ENCODE measurements around the gene E2F3. TPM values are rescaled to one million over a fixed set of nuclear protein-coding genes. Genes with fewer than 3 reads are reported as not detected.
A peak's percentile ranks its signal among the peaks of the same experiment; 100 is the strongest.

E2F3 gene
- total RNA-seq, 2 donors from 2014 or later = 6.7 to 8.8 TPM

DNA sequence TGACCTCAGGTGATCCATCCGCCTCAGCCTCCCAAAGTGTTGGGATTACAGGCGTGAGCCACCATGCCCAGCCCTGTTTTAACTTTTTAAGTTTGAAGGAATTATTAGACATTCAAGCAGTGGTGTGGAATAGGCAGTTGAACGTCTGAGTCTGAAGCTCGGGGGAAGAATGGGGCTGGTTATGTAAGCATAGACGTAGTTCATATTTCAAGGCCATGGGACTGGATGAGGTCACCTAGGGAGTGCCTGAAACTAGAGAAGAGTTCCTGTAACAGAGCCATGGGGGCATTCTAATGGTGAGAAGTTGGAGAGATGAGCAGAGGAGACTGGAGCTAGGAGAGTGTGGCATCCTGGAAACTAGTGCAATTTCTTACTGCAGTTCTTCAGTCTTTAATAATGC lies 139.0 kb downstream of the E2F3 start:
- peak overlapping the region; percentile 51 for H3K27ac Mint-ChIP-seq
- H3K9me3 ChIP-seq (ENCODE audit: control insufficient read depth, low read length, poor library complexity, severe bottlenecking) = no peaks in the 10 kb centered on the region
- ATAC-seq = no peak
- DNase-seq = no peak
- H3K36me3 Mint-ChIP-seq (ENCODE audit: low read depth) = peaks cover 6% of the 10 kb centered on the region
- H3K4me3 Mint-ChIP-seq = no peak overlapping the region
- peaks cover 38% of the 10 kb centered on the region for H3K4me1 Mint-ChIP-seq
- no peaks in the 10 kb centered on the region for H3K27me3 Mint-ChIP-seq

GRCh38 chr6:20541382-20541781 lies 139.7 kb downstream of the E2F3 start:
- no peaks in the 10 kb centered on the region for H3K9me3 ChIP-seq (ENCODE audit: control insufficient read depth, low read length, poor library complexity, severe bottlenecking)
- Mint-ChIP-seq H3K4me1 (peaks cover 35% of the 10 kb centered on the region), H3K27me3 (no peaks in the 10 kb centered on the region), H3K4me3 (no peak overlapping the region), H3K36me3 (ENCODE audit: low read depth) (peaks cover 8% of the 10 kb centered on the region), H3K27ac (no peak overlapping the region)
- ATAC-seq (no peak), DNase-seq (no peak)

- no peaks in the 10 kb centered on the region for H3K27me3 Mint-ChIP-seq
- H3K4me1 Mint-ChIP-seq = peaks cover 29% of the 10 kb centered on the region
- no peak overlapping the region for H3K27ac Mint-ChIP-seq
- ATAC-seq (peak; percentile 27), DNase-seq (no peak)
- H3K36me3 Mint-ChIP-seq (ENCODE audit: low read depth) = peaks cover 8% of the 10 kb centered on the region
- no peak overlapping the region for H3K4me3 Mint-ChIP-seq
- H3K9me3 ChIP-seq (ENCODE audit: control insufficient read depth, low read length, poor library complexity, severe bottlenecking) = no peaks in the 10 kb centered on the region
Observed at GRCh38 chr6:20542927-20543602, 141.4 kb downstream of the E2F3 start.

Other genes with a start within 250 kb of the E2F3 start
- 10 to 100 TPM; 20.6 to 25.9 TPM for gene MBOAT1, start 189.4 kb upstream of the E2F3 start, total RNA-seq
- 10 to 100 TPM; 23.0 to 23.7 TPM for gene CDKAL1, start 132.6 kb downstream of the E2F3 start, total RNA-seq